HCT116 (cell line): ENCODE results near the gene FAIM2. TPM values are rescaled to one million over a fixed set of nuclear protein-coding genes. Genes with fewer than 3 reads are reported as not detected.

ENCODE experiments used
- ATAC-seq: fragments of 200-7000 bp; cut with Tn5 transposase; 2 replicates; pipeline ENCODE4 v1.9.1; 2020; ENCODE audit warnings: mild to moderate bottlenecking, moderate library complexity
- BruUV-seq: library from RNA; stranded (reverse); fragments of 400-500 nt; replicated peaks from 2 replicates; lab custom pipeline; 2021; lab: Mats Ljungman, UMichigan
- CTCF ChIA-PET: fragments of 300-600 bp; sonication (Branson Sonifier 250); formaldehyde crosslinking; loops from one replicate; lab custom pipeline; 2021; ENCODE audit warnings: antibody characterized with exemption; lab: Charles Lee
- POLR2A ChIA-PET: fragments of 300-600, 350-600 bp; sonication (Branson Sonifier 250); formaldehyde crosslinking; loops from one replicate; lab custom pipeline; 2021; ENCODE audit warnings: antibody characterized with exemption; lab: Charles Lee
- RAD21 ChIA-PET, 2 experiments: fragments of 300-600 bp; sonication (Branson Sonifier 250); formaldehyde crosslinking; loops; one replicate each; lab custom pipeline; 2023; ENCODE audit warnings: low total read pairs in 2 of 2; ENCODE audit not compliant: uncharacterized antibody in 2 of 2, unreplicated experiment in 2 of 2, low non-redundant PET in 1 of 2; lab: Charles Lee
- DNase-seq: peaks from one replicate; pipeline ENCODE4 v3.0.0-alpha.2; 2010; ENCODE audit warnings: low read depth, low spot score
- H2AFZ ChIP-seq: fragments of 200-600 bp; shearing (Covaris generic), sonication (generic); 2 replicates; pipeline ENCODE4 v1.6.1; 2017; ENCODE audit warnings: low read depth, mixed run types, mixed read lengths, antibody characterized with exemption, low read length; ENCODE audit not compliant: poor library complexity, severe bottlenecking
- H3K27ac ChIP-seq: 2 replicates; pipeline ENCODE4 v1.5.1; 2012; ENCODE audit warnings: low read depth, low read length
- H3K27me3 ChIP-seq: fragments of 200-600 bp; sonication (generic); 2 replicates; pipeline ENCODE4 v1.6.1; 2016; ENCODE audit warnings: mixed run types, low read length, mixed read lengths; ENCODE audit not compliant: insufficient read depth
- H3K36me3 ChIP-seq, 2 experiments: fragments of 200-500 bp in 1 of 2; fragments of 200-600 bp in 1 of 2; sonication (Bioruptor generic) in 1 of 2; sonication (generic) in 1 of 2; 2 replicates each; pipeline versions ENCODE4 v1.5.1 to v1.6.1; 2014 to 2016; ENCODE audit warnings: low read length in 2 of 2, inconsistent platforms in 1 of 2, mixed read lengths in 1 of 2, mixed run types in 1 of 2; ENCODE audit not compliant: insufficient read depth in 2 of 2, control insufficient read depth in 1 of 2
- H3K4me1 ChIP-seq, 2 experiments: fragments of 200-600 bp in 1 of 2; sonication (generic) in 1 of 2; 2 replicates each; pipeline versions ENCODE4 v1.5.1 to v1.6.1; 2012 to 2017; ENCODE audit warnings: low read length in 2 of 2, inconsistent platforms in 1 of 2, mild to moderate bottlenecking in 1 of 2, mixed read lengths in 1 of 2, mixed run types in 1 of 2, moderate library complexity in 1 of 2; ENCODE audit not compliant: insufficient read depth in 2 of 2, control insufficient read depth in 1 of 2
- H3K4me2 ChIP-seq: fragments of 200-600 bp; sonication (generic); 2 replicates; pipeline ENCODE4 v1.6.1; 2017; ENCODE audit warnings: mixed run types, low read length, mixed read lengths
- H3K4me3 ChIP-seq, 2 experiments: fragments of 200-600 bp in 1 of 2; sonication (generic) in 1 of 2; replicated peaks in 1 of 2; 2 replicates each; pipeline ENCODE4 v1.5.1; 2011 to 2016; ENCODE audit warnings: low read length in 2 of 2, control low read depth in 1 of 2, low read depth in 1 of 2, mild to moderate bottlenecking in 1 of 2, mixed read lengths in 1 of 2, mixed run types in 1 of 2
- H3K79me2 ChIP-seq: fragments of 200-600 bp; sonication (generic); 2 replicates; pipeline ENCODE4 v1.6.1; 2017; ENCODE audit warnings: mild to moderate bottlenecking, mixed run types, low read length, moderate library complexity, mixed read lengths; ENCODE audit not compliant: insufficient read depth
- H3K9ac ChIP-seq: fragments of 200-600 bp; sonication (generic); 2 replicates; pipeline ENCODE4 v1.6.1; 2016; ENCODE audit warnings: low read length, mixed read lengths
- H3K9me2 ChIP-seq: fragments of 200-600 bp; sonication (generic), shearing (Covaris generic); 2 replicates; pipeline ENCODE4 v1.6.1; 2017; ENCODE audit warnings: mixed run types, mild to moderate bottlenecking, moderate library complexity; ENCODE audit not compliant: insufficient read depth
- H3K9me3 ChIP-seq, 2 experiments: fragments of 200-500 bp in 1 of 2; fragments of 200-600 bp in 1 of 2; sonication (Bioruptor generic) in 1 of 2; sonication (generic) in 1 of 2; 2 replicates each; pipeline ENCODE4 v1.6.1; 2014 to 2017; ENCODE audit warnings: low read length in 2 of 2, mixed read lengths in 2 of 2, inconsistent platforms in 1 of 2, low read depth in 1 of 2, mild to moderate bottlenecking in 1 of 2, mixed run types in 1 of 2, moderate library complexity in 1 of 2; ENCODE audit not compliant: control insufficient read depth in 1 of 2, insufficient read depth in 1 of 2
- H4K20me1 ChIP-seq: fragments of 200-600 bp; sonication (generic), shearing (Covaris generic); 2 replicates; pipeline ENCODE4 v1.6.1; 2017; ENCODE audit warnings: mixed run types, mild to moderate bottlenecking, moderate library complexity; ENCODE audit not compliant: insufficient read depth
- EGR1 ChIP-seq: IDR thresholded peaks from 2 replicates; pipeline ENCODE4 v1.6.1; 2012; ENCODE audit warnings: low read depth
- EZH2phosphoT487 ChIP-seq: fragments of 200-600 bp; IDR thresholded peaks from 2 replicates; pipeline ENCODE4 v1.6.1; 2018; ENCODE audit warnings: antibody characterized with exemption, borderline replicate concordance
- FOSL1 ChIP-seq: IDR thresholded peaks from 2 replicates; pipeline ENCODE4 v1.6.1; 2012; ENCODE audit warnings: low read depth
- POLR2AphosphoS5 ChIP-seq: IDR thresholded peaks from 2 replicates; pipeline ENCODE4 v1.6.1; 2011; ENCODE audit warnings: mild to moderate bottlenecking, low read depth, low read length, moderate library complexity
- RAD21 ChIP-seq: IDR thresholded peaks from 2 replicates; pipeline ENCODE4 v1.6.1; 2012; ENCODE audit warnings: low read depth, mild to moderate bottlenecking
- SIN3A ChIP-seq: IDR thresholded peaks from 2 replicates; pipeline ENCODE4 v1.6.1; 2012; ENCODE audit warnings: low read depth
- SP1 ChIP-seq: IDR thresholded peaks from 2 replicates; pipeline ENCODE4 v1.6.1; 2012; ENCODE audit warnings: low read depth
- TCF7L2 ChIP-seq: IDR thresholded peaks from 2 replicates; pipeline ENCODE4 v1.7.0; 2011; ENCODE audit warnings: borderline replicate concordance, inconsistent platforms; ENCODE audit not compliant: insufficient read depth, insufficient read length; ENCODE audit errors: extremely low read depth
- ZFX ChIP-seq: fragments of 450-650 bp; IDR thresholded peaks from 2 replicates; pipeline ENCODE4 v1.6.1; 2017
- intact Hi-C: fragments of 100-400 bp; cut with micrococcal nuclease; formaldehyde crosslinking; loops from 2 replicates; pipeline ENCODE4 v1.10.0; 2022
- total RNA-seq: library from RNA; stranded (reverse); gene quantifications from one replicate; pipeline ENCODE4 v1.2.1, GENCODE V29; 2021; ENCODE audit not compliant: unreplicated experiment
- TF ChIP-seq, protein P1 (sequence below): IDR thresholded peaks from 2 replicates; pipeline ENCODE4 v1.6.1; 2012; ENCODE audit warnings: low read depth
- TF ChIP-seq, protein P2 (sequence below): IDR thresholded peaks from 2 replicates; pipeline ENCODE4 v1.6.1; 2012

FAIM2 gene
- total RNA-seq, 1 experiment from 2014 or later, result not detected

DNA sequence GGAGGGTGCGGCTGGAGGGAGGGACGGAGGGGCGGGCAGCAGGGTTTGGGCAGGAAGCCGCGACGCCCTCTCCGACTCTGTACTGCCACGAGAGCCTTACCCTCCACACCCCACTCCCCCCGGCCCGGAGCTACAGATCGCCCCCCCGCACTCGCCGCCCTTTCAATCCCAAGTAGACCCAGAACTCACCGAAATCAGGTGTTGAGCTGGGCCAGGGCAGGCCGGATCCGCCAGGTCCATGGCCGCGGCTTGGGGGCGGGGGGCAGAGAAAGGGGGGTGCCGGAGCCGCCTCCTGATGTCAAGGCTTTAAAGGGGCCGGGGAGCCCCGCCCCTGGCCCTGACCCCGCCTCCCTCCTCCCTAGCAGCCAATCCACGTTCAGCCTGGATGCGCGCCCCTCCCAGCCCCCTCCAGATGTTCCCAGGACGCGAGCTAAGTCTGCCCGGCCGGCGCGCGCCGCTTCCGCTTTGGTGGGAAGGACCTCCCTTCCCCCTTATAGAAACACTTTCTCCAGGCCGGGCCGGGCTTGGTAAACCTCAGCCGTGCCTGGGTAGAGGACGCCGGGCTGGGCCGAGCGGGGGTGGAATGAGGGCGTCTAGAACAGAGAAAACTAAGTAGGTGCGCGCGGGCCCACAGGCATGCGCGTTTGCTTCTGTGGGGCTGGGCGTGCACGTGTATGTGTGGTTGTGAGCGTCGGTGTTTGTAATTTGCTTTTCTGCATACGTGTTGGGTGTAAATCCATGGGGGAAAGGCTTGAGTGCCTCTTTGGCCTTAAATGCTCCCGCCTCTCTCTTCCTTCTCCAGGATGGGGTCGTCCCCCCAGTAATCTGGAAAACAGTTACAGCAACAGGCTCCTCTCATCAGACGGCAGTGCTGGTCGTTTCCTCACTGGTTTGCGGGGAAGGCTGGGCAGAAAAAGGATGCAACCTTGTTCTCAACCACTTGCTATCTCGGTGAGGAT is 75.3 kb downstream of the FAIM2 start, which contains the start of gene NCKAP5L:
Gene NCKAP5L (minus strand): TSS at position 281 of the 959 bp plus-strand sequence. CDS start 24,369 bp downstream, outside the sequence.
- no peaks in the 10 kb centered on the region; the same call in 1 of the 2 replicates for H3K9me2 ChIP-seq
- H3K27me3 ChIP-seq, result no peaks in the 10 kb centered on the region
- intact Hi-C loops, result no loop called here
- peak; percentile 37 for TF ChIP-seq ZFX
- TF ChIP-seq, protein P1, sequence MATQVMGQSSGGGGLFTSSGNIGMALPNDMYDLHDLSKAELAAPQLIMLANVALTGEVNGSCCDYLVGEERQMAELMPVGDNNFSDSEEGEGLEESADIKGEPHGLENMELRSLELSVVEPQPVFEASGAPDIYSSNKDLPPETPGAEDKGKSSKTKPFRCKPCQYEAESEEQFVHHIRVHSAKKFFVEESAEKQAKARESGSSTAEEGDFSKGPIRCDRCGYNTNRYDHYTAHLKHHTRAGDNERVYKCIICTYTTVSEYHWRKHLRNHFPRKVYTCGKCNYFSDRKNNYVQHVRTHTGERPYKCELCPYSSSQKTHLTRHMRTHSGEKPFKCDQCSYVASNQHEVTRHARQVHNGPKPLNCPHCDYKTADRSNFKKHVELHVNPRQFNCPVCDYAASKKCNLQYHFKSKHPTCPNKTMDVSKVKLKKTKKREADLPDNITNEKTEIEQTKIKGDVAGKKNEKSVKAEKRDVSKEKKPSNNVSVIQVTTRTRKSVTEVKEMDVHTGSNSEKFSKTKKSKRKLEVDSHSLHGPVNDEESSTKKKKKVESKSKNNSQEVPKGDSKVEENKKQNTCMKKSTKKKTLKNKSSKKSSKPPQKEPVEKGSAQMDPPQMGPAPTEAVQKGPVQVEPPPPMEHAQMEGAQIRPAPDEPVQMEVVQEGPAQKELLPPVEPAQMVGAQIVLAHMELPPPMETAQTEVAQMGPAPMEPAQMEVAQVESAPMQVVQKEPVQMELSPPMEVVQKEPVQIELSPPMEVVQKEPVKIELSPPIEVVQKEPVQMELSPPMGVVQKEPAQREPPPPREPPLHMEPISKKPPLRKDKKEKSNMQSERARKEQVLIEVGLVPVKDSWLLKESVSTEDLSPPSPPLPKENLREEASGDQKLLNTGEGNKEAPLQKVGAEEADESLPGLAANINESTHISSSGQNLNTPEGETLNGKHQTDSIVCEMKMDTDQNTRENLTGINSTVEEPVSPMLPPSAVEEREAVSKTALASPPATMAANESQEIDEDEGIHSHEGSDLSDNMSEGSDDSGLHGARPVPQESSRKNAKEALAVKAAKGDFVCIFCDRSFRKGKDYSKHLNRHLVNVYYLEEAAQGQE, result no peak
- TF ChIP-seq SIN3A, result peak; percentile 89
- peak; percentile 73 for TF ChIP-seq EGR1
- TF ChIP-seq TCF7L2, result peak; percentile 48
- no peak for TF ChIP-seq FOSL1
- TF ChIP-seq EZH2phosphoT487, result no peak
- peak; percentile 74 for TF ChIP-seq POLR2AphosphoS5
- TF ChIP-seq SP1, result peak; percentile 35; the same call in 1 of the 2 replicates
- no peak for TF ChIP-seq RAD21
- TF ChIP-seq, protein P2, sequence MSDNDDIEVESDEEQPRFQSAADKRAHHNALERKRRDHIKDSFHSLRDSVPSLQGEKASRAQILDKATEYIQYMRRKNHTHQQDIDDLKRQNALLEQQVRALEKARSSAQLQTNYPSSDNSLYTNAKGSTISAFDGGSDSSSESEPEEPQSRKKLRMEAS, result peak; percentile 91
- no peaks in the 10 kb centered on the region for H3K79me2 ChIP-seq
- H3K4me2 ChIP-seq, result peak within 1 kb of the TSS; percentile 90
- no peaks in the 10 kb centered on the region for H4K20me1 ChIP-seq
- H3K4me3 ChIP-seq, result peak within 1 kb of the TSS; percentile 68 to 74
- H2AFZ ChIP-seq, result no peak within 1 kb of the TSS
- BruUV-seq, result TSS peak; percentile 84
- CTCF ChIA-PET, result interaction anchor here (1.0 to 1.7 kb wide), 4 partner anchors 11 to 470 kb away, joined by 3 to 14 read pairs (median 4); no protein-coding TSS in a partner anchor
- H3K27ac ChIP-seq, result peak within 1 kb of the TSS; percentile 57
- POLR2A ChIA-PET, result interaction anchor here (0.6 to 1.4 kb wide), 9 partner anchors 11 to 945 kb away, joined by 3 to 9 read pairs (median 4); partner anchors contain the start of genes BCDIN3D and TMBIM6
- H3K4me1 ChIP-seq, result peaks cover 5 to 18% of the 10 kb centered on the region in 2 experiments; a peak in 3 of 4 replicates
- no peaks in the 10 kb centered on the region for H3K36me3 ChIP-seq
- DNase-seq, result peak; percentile 82
- peak within 1 kb of the TSS; percentile 67 for H3K9ac ChIP-seq
- ATAC-seq, result peak; percentile 94
- H3K9me3 ChIP-seq, result no peaks in the 10 kb centered on the region
- RAD21 ChIA-PET, result interaction anchor here in 1 of 2 experiments (0.7 kb wide), 2 partner anchors 31 to 44 kb away, joined by 3 to 5 read pairs; no protein-coding TSS in a partner anchor
